ENCODE results near the gene NTSR1. TPM values are rescaled to one million over a fixed set of nuclear protein-coding genes. Genes with fewer than 3 reads are reported as not detected.

NTSR1 gene
- total and polyA plus RNA-seq, 2 of the 13 experiments (the other 11 are each of a cell fraction or from before 2014, with no cell fraction given) = 0.09 to 0.12 TPM

GRCh38 chr20:62666736-62667529 is 41.7 kb upstream of the NTSR1 start (continued):
- peak; percentile 82 for TF ChIP-seq UBTF (CRISPR knock-in tag; IDR thresholded peaks at IDR 0.05)
- no peak for TF ChIP-seq MEF2D (CRISPR knock-in tag; IDR thresholded peaks at IDR 0.05)
- no peak for TF ChIP-seq SRSF4 (IDR thresholded peaks at IDR 0.05; ENCODE audit: low read depth, low read length, poor library complexity, severe bottlenecking)
- TF ChIP-seq ZKSCAN8 (CRISPR knock-in tag; IDR thresholded peaks at IDR 0.05; ENCODE audit: borderline replicate concordance) = peak; percentile 94; the same call in 1 of the 2 replicates
- TF ChIP-seq FOXM1 (CRISPR knock-in tag; IDR thresholded peaks at IDR 0.05) = no peak
- TF ChIP-seq MTF2 (CRISPR knock-in tag; IDR thresholded peaks at IDR 0.05; ENCODE audit: borderline replicate concordance) = peak; percentile 97
- TF ChIP-seq NFAT5 (CRISPR knock-in tag; IDR thresholded peaks at IDR 0.05) = peak; percentile 64; the same call in 1 of the 2 replicates
- peak; percentile 100 for TF ChIP-seq ZBTB7B (CRISPR knock-in tag; IDR thresholded peaks at IDR 0.05)
- TF ChIP-seq KLF13 (CRISPR knock-in tag; IDR thresholded peaks at IDR 0.05) = no peak
- TF ChIP-seq SP4 (CRISPR knock-in tag; IDR thresholded peaks at IDR 0.05) = peak; percentile 86
- TF ChIP-seq XRCC5 (optimal IDR thresholded peaks at IDR 0.05; ENCODE audit: low read length) = peak; percentile 62
- no peak for TF ChIP-seq MTA3 (CRISPR knock-in tag; IDR thresholded peaks at IDR 0.05)
- TF ChIP-seq ETV5 (CRISPR knock-in tag; IDR thresholded peaks at IDR 0.05; ENCODE audit: borderline replicate concordance) = peak; percentile 92
- 0 out of 2 replicates have a peak, but pooled peaks have one; percentile 12 for TF ChIP-seq E2F5 (CRISPR knock-in tag; conservative IDR thresholded peaks at IDR 0.05)
